Adrenal gland (tissue), 12 donors: ENCODE results near the gene PPM1M. TPM values are rescaled to one million over a fixed set of nuclear protein-coding genes. Genes with fewer than 3 reads are reported as not detected.

Source experiments
- DNase-seq, 7 donors: peaks; one replicate each; pipeline ENCODE4 v3.0.0-alpha.2; 2019 to 2020
- H3K27ac ChIP-seq, 5 donors: fragments of 200-600 bp; sonication (generic) in 4 of 5; 1 replicate in 3 of 5; 2 replicates in 2 of 5; pipeline versions ENCODE4 v1.5.1 to v1.8.0; 2016 to 2020; ENCODE audit warnings: mild to moderate bottlenecking in 1 of 5
- H3K27me3 ChIP-seq: fragments of 200-600 bp; 2 replicates; pipeline ENCODE4 v1.8.0; 2021
- H3K36me3 ChIP-seq, 2 donors: fragments of 200-600 bp; replicated peaks in 1 of 2; 1 replicate in 1 of 2; 2 replicates in 1 of 2; pipeline versions ENCODE4 v1.5.1 to v1.8.0; 2018 to 2022
- H3K4me1 ChIP-seq, 2 donors: fragments of 200-600 bp; replicated peaks in 1 of 2; 1 replicate in 1 of 2; 2 replicates in 1 of 2; pipeline versions ENCODE4 v1.5.1 to v1.8.0; 2018 to 2021
- H3K4me3 ChIP-seq, 4 donors: fragments of 200-600 bp; sonication (generic) in 3 of 4; one replicate each; pipeline ENCODE4 v1.5.1; 2016 to 2018
- H3K9me3 ChIP-seq, 3 donors: fragments of 200-600 bp; sonication (generic) in 1 of 3; replicated peaks in 1 of 3; 1 replicate in 2 of 3; 2 replicates in 1 of 3; pipeline versions ENCODE4 v1.5.1 to v1.8.0; 2016 to 2021
- POLR2A ChIP-seq, 2 donors: fragments of 450-650 bp; IDR thresholded peaks; one replicate each; pipeline ENCODE4 v1.6.1; 2017; ENCODE audit warnings: antibody characterized with exemption in 2 of 2, mild to moderate bottlenecking in 2 of 2, moderate library complexity in 1 of 2
- WGBS, 4 donors: extraction: QIAGEN DNeasy Blood & Tissue Kit in 2 of 4; methylation state at CpG; one replicate each; pipeline versions ENCODE4 v1.1.5 to v1.1.7; 2013 to 2017; 5-methylcytosine and 5-hydroxymethylcytosine counted together
- intact Hi-C, 2 donors: fragments of 100-400 bp; cut with DNase I; formaldehyde crosslinking; loops; one replicate each; pipeline versions ENCODE4 v1.14.1 to v1.15.0; 2022 to 2023
- polyA plus RNA-seq, 3 donors: library from polyadenylated mRNA; stranded (reverse); fragments of 200-250 nt in 2 of 3; fragments of 350-450 nt in 1 of 3; fragmentation: Illumina TruSeq in 1 of 3; extraction: RNeasy Lipid Tissue Mini Kit (QIAGEN cat#74804) in 1 of 3; gene quantifications; one replicate each; pipeline ENCODE4 v1.2.3, GENCODE V29; 2013 to 2014
- total RNA-seq, 9 donors: library from RNA; depleted of rRNA in 4 of 9; stranded (reverse); fragments of >200 nt in 4 of 9; fragments of 120-200 nt in 1 of 9; fragmentation: NEBNext Ultra II Directional in 1 of 9; extraction: Animal tissue kit (Norgen Biotek cat#: 25700) in 1 of 9; gene quantifications; one replicate each; pipeline versions ENCODE4 v1.1.0 to v1.2.4, GENCODE V29; 2013 to 2023
- TF ChIP-seq, protein P1 (sequence below), 6 experiments: fragments of 450-650 bp in 4 of 6; fragments of 200-600 bp in 2 of 6; sonication (generic) in 1 of 6; IDR thresholded peaks; 1 replicate in 5 of 6; 2 replicates in 1 of 6; pipeline versions ENCODE4 v1.5.1 to v1.8.0; 2016 to 2021; ENCODE audit warnings: antibody characterized with exemption in 6 of 6, mild to moderate bottlenecking in 2 of 6, moderate library complexity in 1 of 6
- donor health status: healthy with polysubstance abuse.
- donor health status: Bipolar disorder and iron deficiency.
- donor health status: DM: yes; HTN: yes; CAD: no.
- donor health status: DM: no; HTN: no; CAD: no.
- donor health status: DM: no; HTN: no; CAD: no.
- donor health status: DM: yes; HTN: yes; CAD: no.

Gene PPM1M
- total and polyA plus RNA-seq, 12 donors: 3.2 to 29.8 (median 21.7) TPM

- H3K4me3 ChIP-seq: peak within 1 kb of the TSS; percentile 52 to 93 (median 78)
- DNase-seq: peak; percentile 69 to 82 (median 74)
- TF ChIP-seq, protein P1, sequence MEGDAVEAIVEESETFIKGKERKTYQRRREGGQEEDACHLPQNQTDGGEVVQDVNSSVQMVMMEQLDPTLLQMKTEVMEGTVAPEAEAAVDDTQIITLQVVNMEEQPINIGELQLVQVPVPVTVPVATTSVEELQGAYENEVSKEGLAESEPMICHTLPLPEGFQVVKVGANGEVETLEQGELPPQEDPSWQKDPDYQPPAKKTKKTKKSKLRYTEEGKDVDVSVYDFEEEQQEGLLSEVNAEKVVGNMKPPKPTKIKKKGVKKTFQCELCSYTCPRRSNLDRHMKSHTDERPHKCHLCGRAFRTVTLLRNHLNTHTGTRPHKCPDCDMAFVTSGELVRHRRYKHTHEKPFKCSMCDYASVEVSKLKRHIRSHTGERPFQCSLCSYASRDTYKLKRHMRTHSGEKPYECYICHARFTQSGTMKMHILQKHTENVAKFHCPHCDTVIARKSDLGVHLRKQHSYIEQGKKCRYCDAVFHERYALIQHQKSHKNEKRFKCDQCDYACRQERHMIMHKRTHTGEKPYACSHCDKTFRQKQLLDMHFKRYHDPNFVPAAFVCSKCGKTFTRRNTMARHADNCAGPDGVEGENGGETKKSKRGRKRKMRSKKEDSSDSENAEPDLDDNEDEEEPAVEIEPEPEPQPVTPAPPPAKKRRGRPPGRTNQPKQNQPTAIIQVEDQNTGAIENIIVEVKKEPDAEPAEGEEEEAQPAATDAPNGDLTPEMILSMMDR (IDR thresholded peaks at IDR 0.05): peak in 4 of 6 experiments; percentile 34 to 54 (median 38)
- TF ChIP-seq POLR2A (IDR thresholded peaks at IDR 0.05): peak; percentile 51 to 62
- H3K4me1 ChIP-seq: peaks cover 42 to 46% of the 10 kb centered on the region in 2 donors
- WGBS, 4 donors: 1 to 3% (median 2%) methylated on average over 9 to 92 of the region's 92 CpGs
- H3K36me3 ChIP-seq: peaks cover 0 to 9% of the 10 kb centered on the region in 2 donors
- H3K9me3 ChIP-seq: no peaks in the 10 kb centered on the region
- H3K27me3 ChIP-seq: no peaks in the 10 kb centered on the region
- intact Hi-C loops: no loop called here
- H3K27ac ChIP-seq: peak within 1 kb of the TSS; percentile 53 to 96 (median 88)
These were observed 6.5 kb upstream of the PPM1M start, which contains the start of gene TWF2 for GRCh38 chr3:52238761-52239701. Gene TWF2 (minus strand): TSS chr3:52239158. CDS start chr3:52239016, 142 bp downstream.

- intact Hi-C loops: no loop called here
- TF ChIP-seq POLR2A (IDR thresholded peaks at IDR 0.05): no peak
- TF ChIP-seq, protein P1 (IDR thresholded peaks at IDR 0.05): no peak
- peak in 6 of 7 donors; percentile 76 to 91 (median 84) for DNase-seq
- peaks cover 42 to 46% of the 10 kb centered on the region in 2 donors for H3K4me1 ChIP-seq
- H3K36me3 ChIP-seq: no peaks in the 10 kb centered on the region
- no peak overlapping the region for H3K4me3 ChIP-seq
- H3K27me3 ChIP-seq: no peaks in the 10 kb centered on the region
- H3K27ac ChIP-seq: peak overlapping the region in 3 of 5 donors; percentile 70 to 88 (median 88)
- 100% methylated on average over 1 of the region's 1 CpG for WGBS, 4 donors
- no peaks in the 10 kb centered on the region for H3K9me3 ChIP-seq
These were observed 5.3 kb upstream of the PPM1M start for GRCh38 chr3:52240059-52240885.

DNA sequence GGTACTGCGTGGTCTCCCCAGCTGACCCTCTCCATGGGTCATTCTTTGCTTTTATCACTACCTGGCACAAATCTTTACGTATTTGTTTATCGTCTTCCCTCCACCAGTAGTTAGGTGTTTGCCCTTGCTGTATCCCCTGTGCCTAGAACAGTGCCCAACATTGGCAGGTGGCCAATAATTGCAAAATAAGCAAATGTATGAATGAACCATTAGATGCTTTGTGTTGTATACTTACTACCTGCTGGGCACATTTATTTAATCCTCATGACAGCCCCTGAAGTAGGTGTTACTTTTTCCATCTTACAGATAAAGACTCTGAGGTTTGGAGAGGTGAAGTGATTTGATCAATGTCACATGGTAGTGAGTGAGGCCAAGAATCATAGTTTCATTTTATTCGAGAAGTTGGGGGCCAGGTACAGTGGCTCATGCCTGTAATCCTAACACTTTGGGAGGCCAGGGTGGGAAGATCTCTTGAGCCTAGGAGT, 4.6 kb upstream of the PPM1M start:
- no peak for TF ChIP-seq POLR2A (IDR thresholded peaks at IDR 0.05)
- TF ChIP-seq, protein P1 (IDR thresholded peaks at IDR 0.05): no peak

More for the DNA sequence above, 4.6 kb upstream of the PPM1M start:
- Histone ChIP-seq H3K4me3 (no peak overlapping the region), H3K27ac (peak overlapping the region in 3 of 5 donors; percentile 70 to 88 (median 88)), H3K36me3 (no peaks in the 10 kb centered on the region), H3K27me3 (no peaks in the 10 kb centered on the region), H3K9me3 (no peaks in the 10 kb centered on the region), H3K4me1 (peaks cover 42 to 47% of the 10 kb centered on the region in 2 donors)
- no peak for DNase-seq
- WGBS, 4 donors: 77 to 84% (median 81%) methylated on average over 4 of the region's 4 CpGs
- intact Hi-C loops: no loop called here
